ENCODE results near the gene CTSS. TPM values are rescaled to one million over a fixed set of nuclear protein-coding genes. Genes with fewer than 3 reads are reported as not detected.

Gene CTSS
- total RNA-seq, 2 experiments from 2014 or later, result 85.3 to 95.9 TPM

Other genes starting within 250 kb of the CTSS start
- gene ADAMTSL4, start 216.4 kb downstream of the CTSS start, total RNA-seq, result under 1 TPM; 0.18 to 0.35 TPM
- gene MCL1, start 186.2 kb downstream of the CTSS start, total RNA-seq, result 100 to 1,000 TPM; 373 to 408 TPM
- 100 to 1,000 TPM; 202 to 252 TPM for gene ENSA, start 136.2 kb downstream of the CTSS start, total RNA-seq
- 10 to 100 TPM; 20.7 to 22.6 TPM for gene GOLPH3L, start 68.6 kb downstream of the CTSS start, total RNA-seq
- gene HORMAD1, start 44.9 kb downstream of the CTSS start, total RNA-seq, result under 1 TPM in 1 of 2 experiments, not detected in 1; 0.26 TPM
- gene CTSK, start 42.5 kb upstream of the CTSS start, total RNA-seq, result 1 to 10 TPM; 5.7 to 6.4 TPM
- 10 to 100 TPM; 35.7 to 49.7 TPM for gene ARNT, start 110.8 kb upstream of the CTSS start, total RNA-seq
- not detected for gene CTXND2, start 121.4 kb upstream of the CTSS start, total RNA-seq
- 10 to 100 TPM; 61.5 to 67.6 TPM for gene SETDB1, start 160.6 kb upstream of the CTSS start, total RNA-seq
- 100 to 1,000 TPM; 144 to 170 TPM for gene CERS2, start 209.1 kb upstream of the CTSS start, total RNA-seq
- under 1 TPM in 1 of 2 experiments, not detected in 1; 0.23 TPM for gene ANXA9, start 216.5 kb upstream of the CTSS start, total RNA-seq
- 1 to 10 TPM; 4.2 to 7.0 TPM for gene MINDY1, start 241.1 kb upstream of the CTSS start, total RNA-seq
- 10 to 100 TPM; 14.7 to 17.4 TPM for gene PRUNE1, start 242.7 kb upstream of the CTSS start, total RNA-seq

Measured in activated CD8-positive, alpha-beta memory T cell treated with anti-CD3 and anti-CD28 coated beads, Interleukin-2, amount 10 ng/mL, durations not matched to agents 7 days and 5 days (primary cell).